ENCODE results near the gene RPL29.
"Not testable (repeated sequence)": the region's sequence is repeated elsewhere in the genome, so short reads cannot be mapped to it uniquely, and the experiment has no call there.

Gene RPL29

DNA sequence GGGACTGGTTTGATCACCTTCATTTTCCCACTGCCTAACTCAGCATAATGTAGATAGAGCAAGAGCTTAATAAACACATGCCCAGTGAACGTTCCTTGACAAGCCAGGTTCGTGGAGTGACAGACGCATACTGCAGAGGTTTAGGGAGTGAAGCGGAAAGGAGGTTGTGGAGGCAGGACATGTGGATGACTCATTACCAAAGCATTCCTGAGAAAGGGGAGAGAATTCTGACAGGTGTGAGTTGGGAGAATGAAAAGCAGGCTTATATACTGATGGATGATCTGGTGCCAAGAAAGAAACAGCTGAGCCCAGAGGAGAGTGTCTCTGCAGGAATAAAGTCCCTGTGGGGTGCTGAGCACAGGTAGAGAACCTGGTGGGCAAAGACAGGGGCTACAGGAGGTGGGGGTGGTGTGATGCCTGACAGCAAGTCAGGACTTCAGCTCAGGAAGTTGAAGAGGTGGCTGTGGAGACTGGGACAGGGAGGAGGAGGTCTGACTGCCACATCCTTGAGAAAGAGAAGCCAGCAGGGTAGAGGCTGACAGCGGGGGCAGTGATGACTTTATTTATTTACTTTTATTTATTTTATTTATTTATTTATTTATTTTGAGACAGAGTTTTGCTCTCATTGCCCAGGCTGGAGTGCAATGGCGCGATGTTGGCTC, 2.4 kb upstream of the RPL29 start:
- H3K4me3 ChIP-seq (ENCODE audit: low read length): no peak overlapping the region
- TF ChIP-seq, protein P1, sequence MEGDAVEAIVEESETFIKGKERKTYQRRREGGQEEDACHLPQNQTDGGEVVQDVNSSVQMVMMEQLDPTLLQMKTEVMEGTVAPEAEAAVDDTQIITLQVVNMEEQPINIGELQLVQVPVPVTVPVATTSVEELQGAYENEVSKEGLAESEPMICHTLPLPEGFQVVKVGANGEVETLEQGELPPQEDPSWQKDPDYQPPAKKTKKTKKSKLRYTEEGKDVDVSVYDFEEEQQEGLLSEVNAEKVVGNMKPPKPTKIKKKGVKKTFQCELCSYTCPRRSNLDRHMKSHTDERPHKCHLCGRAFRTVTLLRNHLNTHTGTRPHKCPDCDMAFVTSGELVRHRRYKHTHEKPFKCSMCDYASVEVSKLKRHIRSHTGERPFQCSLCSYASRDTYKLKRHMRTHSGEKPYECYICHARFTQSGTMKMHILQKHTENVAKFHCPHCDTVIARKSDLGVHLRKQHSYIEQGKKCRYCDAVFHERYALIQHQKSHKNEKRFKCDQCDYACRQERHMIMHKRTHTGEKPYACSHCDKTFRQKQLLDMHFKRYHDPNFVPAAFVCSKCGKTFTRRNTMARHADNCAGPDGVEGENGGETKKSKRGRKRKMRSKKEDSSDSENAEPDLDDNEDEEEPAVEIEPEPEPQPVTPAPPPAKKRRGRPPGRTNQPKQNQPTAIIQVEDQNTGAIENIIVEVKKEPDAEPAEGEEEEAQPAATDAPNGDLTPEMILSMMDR (conservative IDR thresholded peaks at IDR 0.05; ENCODE audit: low read depth, low read length): no peak
- peak; percentile 46 for DNase-seq (ENCODE audit: low read depth)

DNA sequence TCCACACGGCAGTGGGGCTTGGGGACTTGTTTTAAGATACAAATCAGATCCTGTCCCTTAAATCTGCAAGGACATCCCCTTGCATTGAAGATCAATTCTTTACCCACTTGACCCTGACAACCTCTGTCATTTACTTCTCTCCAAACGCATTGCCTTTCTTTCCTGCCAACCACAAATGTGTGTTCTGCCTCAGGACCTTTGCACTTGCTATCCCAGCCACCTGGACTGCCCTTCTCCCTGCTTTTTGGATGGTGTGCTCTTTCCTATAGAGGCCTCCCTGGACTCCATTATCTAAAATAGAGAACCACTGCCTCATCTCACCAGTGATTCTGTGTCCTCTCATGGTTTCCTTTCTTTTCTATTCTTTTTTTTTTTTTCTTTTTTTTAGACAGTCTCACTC, 1.5 kb upstream of the RPL29 start:
- TF ChIP-seq, protein P1 (conservative IDR thresholded peaks at IDR 0.05; ENCODE audit: low read depth, low read length): no peak
- no peak for DNase-seq (ENCODE audit: low read depth)
- no peak overlapping the region for H3K4me3 ChIP-seq (ENCODE audit: low read length)

DNA sequence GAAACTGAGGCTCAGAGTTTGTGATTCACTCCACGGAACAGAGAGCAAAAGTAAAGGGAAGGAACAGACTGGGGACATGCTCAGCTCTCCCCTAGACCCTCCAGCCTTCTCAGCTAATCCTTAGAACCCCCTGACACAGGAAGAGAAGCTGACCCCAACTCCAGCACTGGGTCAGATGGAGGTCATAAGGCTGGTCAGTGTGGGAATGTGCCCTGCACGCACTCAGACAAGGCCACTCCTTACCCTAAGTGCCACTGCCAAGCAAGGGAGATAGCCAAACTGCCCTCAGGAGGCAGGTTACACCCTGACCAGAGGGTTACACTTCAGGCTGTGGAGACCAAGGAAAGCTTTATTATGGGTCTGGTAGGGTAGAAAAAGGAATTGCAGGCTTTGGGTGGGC, 1.2 kb downstream of the RPL29 start:
- peak overlapping the region; percentile 100 for H3K4me3 ChIP-seq (ENCODE audit: low read length)
- no peak for DNase-seq (ENCODE audit: low read depth)
- TF ChIP-seq, protein P1 (conservative IDR thresholded peaks at IDR 0.05; ENCODE audit: low read depth, low read length): no peak

DNA sequence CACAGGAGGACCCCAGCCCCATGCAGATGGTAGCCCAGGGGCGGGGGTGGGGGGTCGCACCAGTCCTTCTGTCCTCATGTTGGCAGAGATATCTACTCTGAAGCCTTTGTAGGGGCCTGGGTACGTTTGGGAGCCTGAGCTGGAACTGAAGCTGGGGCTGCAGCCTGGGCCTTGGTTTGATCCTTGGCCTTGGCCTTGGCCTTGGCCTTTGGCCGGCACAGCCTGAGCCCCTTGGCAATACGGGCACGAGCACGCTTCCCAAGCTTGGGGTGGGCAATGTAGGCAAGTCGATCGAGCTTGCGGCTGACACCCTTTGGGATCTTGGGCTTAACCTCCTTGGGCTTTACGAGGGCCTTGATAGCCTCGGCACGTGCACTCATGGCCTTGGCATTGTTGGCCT, 2.0 kb downstream of the RPL29 start:
- not testable (repeated sequence) for H3K4me3 ChIP-seq (ENCODE audit: low read length)

DNA sequence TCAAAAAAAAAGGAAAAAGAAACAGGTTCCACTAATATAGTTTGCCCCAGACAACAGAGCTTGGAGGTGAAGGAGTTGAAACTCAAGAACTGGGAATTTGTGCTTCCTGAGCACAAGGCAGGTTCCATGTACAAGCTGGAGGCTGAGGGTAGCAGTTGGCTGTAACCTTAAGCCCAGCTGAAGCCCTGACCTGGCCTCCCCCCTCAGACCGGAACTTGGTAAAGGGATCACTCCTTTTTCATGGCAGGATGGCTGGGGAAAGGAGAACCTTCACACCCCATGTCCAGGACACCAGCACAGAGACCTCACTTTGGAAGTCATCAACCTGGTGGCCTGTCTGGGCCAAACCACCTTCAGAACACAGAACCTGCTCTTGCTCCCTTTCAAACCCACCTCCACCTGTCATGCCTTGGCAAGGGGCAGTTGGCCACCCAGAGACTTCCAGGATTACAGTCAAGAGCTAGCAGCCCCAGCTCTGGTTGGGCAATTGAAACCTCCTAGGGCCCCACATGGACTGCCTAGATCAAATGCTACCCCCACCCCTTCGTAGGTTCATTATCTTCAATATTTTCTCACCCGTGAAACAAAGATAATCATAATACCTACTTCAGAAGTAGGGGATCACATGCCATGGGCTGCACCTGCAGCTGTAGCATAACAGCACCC, 3.5 kb downstream of the RPL29 start:
- DNase-seq (ENCODE audit: low read depth): no peak

More for the DNA sequence above, 2.0 kb downstream of the RPL29 start:
- DNase-seq (ENCODE audit: low read depth): not testable (repeated sequence)

DNA sequence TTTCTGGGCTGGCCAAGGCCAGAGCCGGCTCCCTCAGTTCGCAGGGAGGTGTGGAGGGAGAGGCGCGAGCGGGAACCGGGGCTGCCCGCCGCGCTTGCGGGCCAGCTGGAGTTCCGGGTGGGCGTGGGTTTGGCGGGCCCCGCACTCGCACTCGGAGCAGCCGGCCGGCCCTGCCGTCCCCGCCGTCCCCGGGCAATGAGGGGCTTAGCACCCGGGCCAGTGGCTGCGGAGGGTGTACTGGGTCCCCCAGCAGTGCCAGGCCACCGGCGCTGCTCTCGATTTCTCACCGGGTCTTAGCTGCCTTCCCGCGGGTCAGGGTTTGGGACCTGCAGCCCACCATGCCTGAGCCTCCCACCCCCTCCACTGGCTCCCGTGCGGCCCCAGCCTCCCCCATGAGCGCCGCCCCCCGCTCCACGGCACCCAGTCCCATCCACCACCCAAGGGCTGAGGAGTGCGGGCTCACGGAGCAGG, 5.2 kb downstream of the RPL29 start:
- not testable (repeated sequence) for H3K4me3 ChIP-seq (ENCODE audit: low read length); DNase-seq (ENCODE audit: low read depth)

More for the DNA sequence above, 3.5 kb downstream of the RPL29 start:
- TF ChIP-seq, protein P1 (conservative IDR thresholded peaks at IDR 0.05; ENCODE audit: low read depth, low read length): no peak
- H3K4me3 ChIP-seq (ENCODE audit: low read length): no peak overlapping the region

DNA sequence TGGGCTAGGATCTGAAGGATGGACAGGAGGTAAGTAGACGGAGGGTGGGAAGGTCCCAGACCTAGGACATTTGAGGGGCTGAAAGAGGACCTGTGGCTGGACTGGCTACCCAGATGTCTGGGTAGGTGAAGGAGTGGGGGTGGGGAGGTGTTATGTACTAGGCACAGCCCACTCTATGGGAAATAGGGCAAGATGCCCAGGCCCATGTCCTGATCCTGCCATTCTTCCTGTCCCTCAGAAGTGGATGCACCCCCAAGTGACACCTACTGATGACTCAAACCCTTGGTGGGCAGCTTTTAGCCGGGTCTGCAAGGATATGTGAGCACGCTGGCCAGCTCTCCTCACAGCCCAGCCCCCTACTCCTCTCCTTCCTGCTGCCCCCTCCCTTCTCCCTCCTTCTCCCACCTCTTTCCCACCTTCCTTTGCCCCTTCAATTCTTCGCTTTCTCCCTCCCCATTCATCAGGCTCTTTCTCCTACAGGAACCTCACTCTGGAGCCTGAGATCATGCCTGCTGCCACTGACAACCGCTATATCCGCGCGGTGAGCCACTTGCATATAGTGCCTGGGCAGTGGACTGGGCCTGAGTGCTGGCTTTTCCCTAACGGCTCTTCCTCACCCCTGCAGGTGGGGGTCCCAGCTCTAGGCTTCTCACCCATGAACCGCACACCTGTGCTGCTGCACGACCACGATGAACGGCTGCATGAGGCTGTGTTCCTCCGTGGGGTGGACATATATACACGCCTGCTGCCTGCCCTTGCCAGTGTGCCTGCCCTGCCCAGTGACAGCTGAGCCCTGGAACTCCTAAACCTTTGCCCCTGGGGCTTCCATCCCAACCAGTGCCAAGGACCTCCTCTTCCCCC, 7.2 kb downstream of the RPL29 start:
- no peak overlapping the region for H3K4me3 ChIP-seq (ENCODE audit: low read length)
- no peak for DNase-seq (ENCODE audit: low read depth)
- TF ChIP-seq, protein P1 (conservative IDR thresholded peaks at IDR 0.05; ENCODE audit: low read depth, low read length): no peak
